ENCODE results near the gene BDKRB1.
"Not testable (repeated sequence)": the region's sequence is repeated elsewhere in the genome, so short reads cannot be mapped to it uniquely, and the experiment has no call there.

BDKRB1 gene

DNA sequence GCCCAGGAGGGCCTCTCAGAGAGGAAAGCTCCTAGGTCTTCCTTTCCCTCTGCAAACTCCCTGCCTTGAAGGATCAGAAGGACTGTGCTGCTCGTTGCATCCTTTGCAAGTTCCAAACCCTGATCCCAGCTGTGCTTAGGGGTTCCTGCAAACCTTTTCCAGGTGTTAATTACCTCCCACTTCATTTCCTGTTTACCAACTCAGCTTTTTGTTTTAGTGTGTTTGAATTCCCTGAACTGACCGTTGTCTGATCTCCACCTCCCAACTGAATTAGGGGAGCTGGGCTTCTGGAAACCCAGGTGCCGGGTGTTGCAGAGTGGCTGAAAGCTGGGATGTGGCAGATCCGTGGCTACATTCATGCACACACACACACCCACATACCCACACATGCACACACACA is 20.6 kb upstream of the BDKRB1 start:
- no peak for DNase-seq

- DNase-seq: no peak
These were observed 18.4 kb upstream of the BDKRB1 start for GRCh38 chr14:96237641-96238040.

DNA sequence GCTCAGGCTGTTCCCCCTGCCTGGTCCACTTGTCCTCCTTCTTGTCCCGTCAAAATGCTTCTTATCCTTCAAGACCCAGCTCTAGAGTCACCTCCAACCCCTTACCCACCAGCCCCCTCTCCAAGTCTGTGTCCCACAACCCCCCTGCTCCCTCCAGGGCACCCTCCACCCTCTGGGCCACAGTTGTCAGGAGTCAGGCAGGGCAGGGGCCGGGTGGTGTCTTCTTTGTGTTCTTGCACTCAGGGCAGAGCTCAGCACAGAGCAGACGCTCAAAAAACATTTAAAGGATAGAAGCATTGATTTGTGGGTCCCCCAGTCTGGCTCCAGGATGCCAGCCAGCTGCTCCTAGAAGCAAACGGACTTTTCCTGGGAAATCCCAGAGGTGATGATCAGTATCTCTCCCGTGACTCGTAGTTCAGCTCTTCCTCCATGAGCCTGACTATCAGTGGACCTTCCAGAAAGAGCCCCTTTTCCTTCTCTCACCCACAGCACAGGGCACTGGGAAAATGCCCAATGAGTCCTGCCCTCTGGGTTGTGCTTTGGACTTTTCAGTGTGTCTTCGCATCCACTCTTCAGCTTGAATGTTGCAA is 17.2 kb upstream of the BDKRB1 start:
- DNase-seq: no peak

DNA sequence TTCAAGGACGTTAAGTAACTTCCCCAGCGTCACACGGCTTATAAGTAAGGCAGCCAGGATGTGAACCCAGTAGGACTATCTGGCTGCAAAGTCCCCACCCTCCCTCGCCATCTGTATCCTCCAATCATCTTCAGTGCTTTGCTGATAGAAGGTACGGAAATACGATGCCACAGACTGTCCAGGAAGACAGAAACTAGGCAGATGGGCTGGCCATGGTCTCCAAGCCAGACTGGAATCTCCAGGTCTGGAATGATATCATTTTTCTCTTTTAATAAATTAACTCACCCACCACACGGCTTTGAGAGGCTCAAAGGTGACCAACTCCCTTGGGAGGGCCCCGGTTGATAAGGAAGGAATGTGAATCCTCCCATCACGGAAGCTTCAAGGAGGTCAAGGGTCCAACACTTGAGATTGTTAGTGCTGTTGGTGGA is 16.3 kb upstream of the BDKRB1 start:
- no peak for DNase-seq

DNA sequence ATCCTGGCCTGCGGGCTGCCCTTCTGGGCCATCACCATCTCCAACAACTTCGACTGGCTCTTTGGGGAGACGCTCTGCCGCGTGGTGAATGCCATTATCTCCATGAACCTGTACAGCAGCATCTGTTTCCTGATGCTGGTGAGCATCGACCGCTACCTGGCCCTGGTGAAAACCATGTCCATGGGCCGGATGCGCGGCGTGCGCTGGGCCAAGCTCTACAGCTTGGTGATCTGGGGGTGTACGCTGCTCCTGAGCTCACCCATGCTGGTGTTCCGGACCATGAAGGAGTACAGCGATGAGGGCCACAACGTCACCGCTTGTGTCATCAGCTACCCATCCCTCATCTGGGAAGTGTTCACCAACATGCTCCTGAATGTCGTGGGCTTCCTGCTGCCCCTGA is 15.4 kb upstream of the BDKRB1 start:
- no peak for DNase-seq

DNA sequence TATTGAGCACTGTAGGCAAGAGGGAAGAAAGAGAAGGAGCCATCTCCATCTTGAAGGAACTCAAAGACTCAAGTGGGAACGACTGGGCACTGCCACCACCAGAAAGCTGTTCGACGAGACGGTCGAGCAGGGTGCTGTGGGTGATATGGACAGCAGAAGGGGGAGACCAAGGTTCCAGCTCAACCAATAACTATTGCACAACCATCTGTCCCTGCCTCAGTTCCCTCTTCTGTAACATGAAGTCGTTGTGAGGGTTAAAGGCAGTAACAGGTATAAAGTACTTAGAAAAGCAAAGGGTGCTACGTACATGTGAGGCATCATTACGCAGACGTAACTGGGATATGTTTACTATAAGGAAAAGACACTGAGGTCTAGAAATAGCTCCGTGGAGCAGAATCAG is 13.9 kb upstream of the BDKRB1 start:
- DNase-seq: no peak

DNA sequence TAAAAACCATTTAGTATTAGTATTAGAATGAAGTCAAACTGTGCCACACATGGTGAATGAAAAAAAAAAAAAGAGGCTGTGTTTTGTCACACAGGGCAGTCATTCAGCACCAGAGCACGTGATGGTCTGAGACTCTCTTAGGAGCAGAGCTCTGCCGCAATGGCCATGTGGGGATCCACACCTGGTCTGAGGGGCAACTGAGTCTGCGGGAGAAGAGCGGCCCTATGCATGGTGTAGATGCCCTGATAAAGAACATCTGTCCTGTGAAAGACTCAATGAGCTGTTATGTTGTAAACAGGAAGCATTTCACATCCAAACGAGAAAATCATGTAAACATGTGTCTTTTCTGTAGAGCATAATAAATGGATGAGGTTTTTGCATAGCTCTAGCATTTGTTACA is 12.2 kb upstream of the BDKRB1 start:
- DNase-seq: no peak

GRCh38 chr14:96245074-96245473 is 10.9 kb upstream of the BDKRB1 start:
- not testable (repeated sequence) for DNase-seq

DNA sequence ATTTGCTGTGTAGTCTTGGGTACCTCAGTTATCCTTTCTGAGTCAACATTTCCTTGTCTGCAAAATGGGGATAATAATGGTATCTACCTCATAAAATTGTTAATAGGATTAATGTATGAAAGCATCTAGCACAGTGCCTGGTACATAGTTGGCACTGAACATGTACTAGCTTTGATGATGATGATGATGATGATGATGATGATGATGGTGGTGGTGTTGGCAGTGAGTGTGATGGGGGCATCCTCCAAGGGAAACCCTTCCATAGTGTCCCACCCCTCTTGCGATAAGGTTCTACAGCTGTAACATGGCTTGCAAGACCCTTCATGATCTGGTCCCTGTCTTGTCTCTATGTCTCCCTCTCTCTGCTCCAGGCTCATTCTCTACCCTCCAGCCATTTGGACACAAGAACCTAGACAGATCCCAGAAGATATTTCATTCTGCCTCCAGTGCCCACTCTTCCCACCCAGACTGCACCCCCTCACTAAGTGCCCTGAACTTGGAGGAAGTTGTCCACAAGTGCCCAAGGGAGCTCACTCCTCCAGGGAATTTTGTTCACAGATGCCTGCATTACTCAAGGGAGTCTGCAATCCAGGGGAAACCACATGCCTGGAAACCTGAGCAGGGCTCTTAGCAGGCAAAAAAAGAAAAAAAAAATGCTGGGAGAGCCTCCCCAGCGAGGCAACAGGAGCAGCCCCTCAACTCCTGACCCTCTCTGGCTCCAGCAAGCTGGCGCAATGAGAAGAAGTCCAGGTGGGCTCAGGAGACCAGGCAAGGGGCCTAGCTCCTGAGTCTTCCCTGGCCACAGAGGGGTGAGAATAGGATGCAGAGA is 10.1 kb upstream of the BDKRB1 start:
- DNase-seq: no peak

GRCh38 chr14:96246539-96246847 is 9.5 kb upstream of the BDKRB1 start:
- no peak for DNase-seq

DNA sequence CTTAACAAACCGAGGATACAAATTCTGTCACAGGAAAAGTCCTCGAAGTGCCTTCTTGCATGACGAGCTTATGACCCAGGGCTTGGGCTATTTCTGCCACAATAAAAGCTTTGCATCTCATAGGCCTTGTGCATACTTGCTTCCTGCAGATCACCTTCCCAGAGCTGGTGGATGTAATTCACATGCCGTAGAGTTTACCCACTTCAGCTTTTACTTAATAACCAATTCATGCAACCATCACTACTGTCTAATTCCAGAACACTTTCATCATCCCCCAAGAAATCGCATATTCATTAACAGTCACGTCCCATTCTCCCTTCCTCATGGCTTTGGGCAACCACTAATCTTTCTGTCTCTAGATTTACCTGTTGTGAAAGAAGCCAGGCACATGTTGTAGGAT is 9.0 kb upstream of the BDKRB1 start:
- no peak for DNase-seq

DNA sequence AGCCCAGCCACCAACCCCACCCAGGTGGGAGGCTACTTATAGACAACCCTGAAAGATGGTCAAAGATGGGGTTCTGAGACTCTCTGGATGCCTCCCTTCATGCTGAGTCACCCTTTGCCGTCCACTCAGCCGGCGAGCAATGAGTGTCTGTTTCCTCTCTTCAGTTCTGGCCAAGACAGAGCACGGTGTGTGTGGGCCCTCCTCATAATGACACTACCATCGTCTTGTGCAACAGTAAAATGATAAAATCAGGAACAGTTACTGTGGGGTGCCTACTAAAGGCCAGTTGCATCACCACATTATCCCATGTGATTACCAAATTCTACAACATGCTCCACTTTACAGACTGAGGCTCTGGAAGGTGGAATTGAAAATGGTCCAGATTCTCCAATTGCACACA is 7.0 kb upstream of the BDKRB1 start:
- DNase-seq: no peak

- no peak for DNase-seq
These were observed 5.5 kb upstream of the BDKRB1 start for GRCh38 chr14:96250485-96250884.

GRCh38 chr14:96251656-96252155 is 4.3 kb upstream of the BDKRB1 start:
- no peak for DNase-seq

DNA sequence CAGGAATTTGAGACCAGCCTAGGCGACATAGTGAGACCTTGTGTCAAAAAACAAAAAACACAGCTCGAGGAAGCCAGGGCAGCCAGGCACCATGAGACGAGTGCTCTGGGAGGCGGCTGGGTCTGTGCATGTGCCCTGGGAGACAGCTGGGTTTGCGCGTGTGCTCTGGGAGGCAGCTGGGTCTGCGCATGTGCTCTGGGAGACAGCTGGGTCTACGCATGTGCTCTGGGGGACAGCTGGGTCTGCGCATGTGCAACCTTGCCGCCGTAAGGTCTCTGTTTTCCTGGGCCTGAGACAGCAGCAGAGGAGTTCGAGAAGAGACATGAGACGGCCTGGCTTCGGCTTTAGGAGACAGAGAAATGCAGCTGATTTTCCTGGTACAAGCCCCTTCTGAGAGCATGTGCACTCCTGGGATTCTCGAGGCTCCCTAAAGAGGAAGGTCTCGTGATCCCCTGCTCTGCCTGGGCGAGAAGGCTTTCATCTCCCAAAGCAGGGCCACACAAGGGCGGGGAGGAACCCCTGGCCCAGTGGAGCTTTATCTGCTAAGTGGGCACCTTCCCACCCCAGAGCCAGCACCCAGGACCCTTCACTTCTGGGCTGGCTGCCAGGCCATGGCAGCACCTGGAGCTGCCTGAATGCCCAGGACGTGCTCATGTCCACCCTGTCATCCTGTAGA is 3.5 kb upstream of the BDKRB1 start:
- DNase-seq: no peak

GRCh38 chr14:96252999-96253539 is 2.9 kb upstream of the BDKRB1 start:
- DNase-seq: no peak

DNA sequence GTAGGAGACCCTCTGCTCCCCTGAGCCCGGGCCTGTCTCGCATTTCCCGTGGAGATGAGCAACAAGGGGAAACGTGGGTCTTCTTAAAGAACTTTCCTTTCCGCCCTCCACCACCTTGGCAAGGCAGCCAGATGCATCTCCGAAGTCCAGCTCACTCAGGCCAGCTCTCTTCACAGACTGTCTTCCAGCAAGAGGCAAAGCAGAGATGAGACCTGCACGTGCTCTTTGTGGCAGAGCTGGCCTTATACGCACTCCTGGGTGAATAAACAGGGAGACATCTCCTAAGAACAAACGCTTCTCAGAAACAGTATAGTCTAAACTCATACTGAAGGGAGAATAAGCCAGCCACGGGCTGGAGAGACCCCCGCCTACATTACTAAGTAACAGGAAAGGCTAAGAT is 1.3 kb upstream of the BDKRB1 start:
- no peak for DNase-seq

DNA sequence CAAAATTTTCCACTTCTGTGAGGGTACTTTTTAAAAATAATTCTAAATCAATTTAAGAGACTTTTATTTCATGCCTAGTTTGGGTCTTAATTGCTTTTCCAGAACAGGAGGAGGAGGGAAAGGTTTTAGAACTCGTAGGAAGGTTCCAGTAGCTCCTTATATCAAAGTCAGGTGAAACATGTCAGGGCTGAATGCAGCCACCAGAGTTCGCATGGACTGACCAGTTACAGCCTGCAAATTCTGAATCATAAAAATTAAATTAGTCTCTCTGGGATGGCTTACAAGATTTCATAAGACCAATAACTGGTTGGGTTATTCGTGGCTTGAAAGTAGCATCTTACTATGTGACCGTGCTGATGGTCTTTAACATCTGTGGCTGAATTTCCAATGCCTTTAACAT is 397 bp downstream of the BDKRB1 start:
- DNase-seq: no peak

- no peak for DNase-seq
These were observed 1.0 kb downstream of the BDKRB1 start for GRCh38 chr14:96257056-96257455.

DNA sequence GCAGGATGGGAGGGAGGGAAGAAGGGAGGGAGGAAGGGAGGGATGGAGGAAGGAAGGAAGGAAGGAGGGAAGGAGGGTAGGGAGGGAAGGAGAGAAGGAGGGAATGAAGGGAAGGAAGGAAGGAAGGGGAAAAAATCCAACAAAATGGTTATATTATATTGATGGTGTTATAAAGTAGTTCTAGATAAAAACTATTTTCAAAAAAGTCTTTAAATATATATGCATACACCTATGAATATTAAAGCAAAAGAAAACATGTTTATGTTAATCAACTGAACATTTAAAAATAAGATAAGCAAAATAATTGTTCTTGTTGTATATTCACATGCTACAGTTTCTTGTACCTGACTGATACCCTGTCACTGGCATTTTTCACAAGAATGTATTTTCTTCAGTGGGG is 1.9 kb downstream of the BDKRB1 start:
- DNase-seq: no peak

GRCh38 chr14:96260341-96260821 is 4.4 kb downstream of the BDKRB1 start:
- no peak for DNase-seq

DNA sequence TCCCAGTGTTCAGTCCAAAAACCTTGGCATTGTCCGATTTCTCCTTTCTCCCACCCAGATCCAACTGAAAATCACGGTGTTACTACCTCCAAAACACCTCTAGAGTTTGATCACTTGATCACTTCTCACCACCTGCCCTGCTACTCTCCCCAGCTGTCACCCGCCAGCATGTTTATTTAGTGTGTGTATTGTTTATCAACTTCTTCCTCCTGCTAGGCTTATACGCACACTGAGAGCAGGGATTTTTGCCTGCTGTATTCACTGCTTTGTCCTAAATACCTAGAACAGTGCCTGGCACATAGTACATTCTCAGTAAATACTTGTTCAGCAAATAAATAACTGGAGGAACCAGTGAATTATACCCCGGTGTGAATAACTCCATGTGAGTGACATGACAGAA is 5.0 kb downstream of the BDKRB1 start:
- no peak for DNase-seq

DNA sequence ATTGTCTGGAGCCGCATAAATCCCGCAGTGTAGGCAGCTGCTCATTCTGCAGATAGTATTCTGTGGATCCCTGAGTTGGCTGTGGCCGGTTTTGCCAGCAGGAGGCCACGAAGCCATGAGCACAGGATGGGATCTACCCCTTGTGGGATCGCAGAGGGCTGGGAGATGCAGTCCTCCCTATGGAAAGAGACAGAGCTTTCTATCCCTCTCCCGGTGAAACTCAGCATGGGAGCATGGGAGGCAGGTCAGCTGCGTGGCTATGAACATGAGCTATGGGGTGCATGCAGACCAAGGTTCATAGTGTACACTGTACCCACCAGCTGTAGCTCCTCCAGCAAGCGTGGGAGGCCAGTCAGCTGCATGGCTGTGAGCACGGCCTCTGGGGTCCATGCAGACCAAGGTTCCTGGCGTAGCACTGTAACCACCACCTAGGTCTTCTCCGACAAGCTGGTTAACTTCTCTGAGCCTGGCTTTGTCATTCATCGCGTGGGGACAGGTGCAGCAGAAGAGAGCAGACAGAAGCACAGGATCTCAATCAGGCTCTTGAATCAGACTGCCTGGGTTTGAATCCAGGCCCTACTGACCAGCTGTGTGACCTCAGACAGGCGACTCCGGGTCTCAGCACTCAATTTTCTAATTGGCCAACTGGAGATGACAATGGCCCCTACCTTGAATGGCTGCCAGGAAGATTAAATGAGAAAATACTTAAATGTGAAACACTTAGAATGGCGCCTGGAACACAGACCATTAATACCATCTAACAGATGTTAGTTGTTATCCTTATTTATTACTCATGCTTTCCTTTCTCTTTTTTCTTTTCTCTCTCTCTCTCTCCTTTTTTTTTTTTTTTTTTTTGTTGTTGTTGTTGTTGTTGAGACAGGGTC is 6.0 kb downstream of the BDKRB1 start:
- no peak for DNase-seq
